ENCODE results near the gene RENBP.

RENBP gene

DNA sequence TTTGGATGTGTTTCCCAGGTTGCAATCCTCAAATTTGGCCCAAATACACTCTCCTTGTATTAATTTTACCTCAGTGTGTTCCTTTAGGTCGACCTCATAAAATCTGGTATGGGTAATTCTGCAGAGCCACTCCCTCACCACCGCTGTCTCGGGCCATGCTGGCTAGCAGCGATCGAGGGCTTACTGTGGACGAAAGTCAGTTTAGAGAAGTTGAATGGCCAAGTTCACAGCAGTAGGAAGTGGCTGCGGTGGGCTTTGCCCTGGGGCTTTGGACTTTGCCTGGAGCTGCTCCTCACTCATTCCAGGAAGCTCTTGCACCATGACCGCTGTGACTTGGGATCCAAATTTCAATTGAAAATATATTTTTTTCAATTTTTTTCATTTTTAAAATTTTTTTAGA is 47.7 kb upstream of the RENBP start:
- H3K9me2 ChIP-seq (replicated peaks; ENCODE audit: low read depth, low read length) = no peaks in the 10 kb centered on the region
- no peak overlapping the region for H2AFZ ChIP-seq (ENCODE audit: low read length)
- H3K4me2 ChIP-seq (ENCODE audit: low read depth, low read length, poor library complexity, severe bottlenecking) = no peak overlapping the region
- no peaks in the 10 kb centered on the region for H3K27me3 ChIP-seq (ENCODE audit: insufficient read depth, low read length, poor library complexity, severe bottlenecking)
- no peak overlapping the region for H3K9ac ChIP-seq (ENCODE audit: low read depth, low read length, poor library complexity, severe bottlenecking)
- TF ChIP-seq, protein P1, sequence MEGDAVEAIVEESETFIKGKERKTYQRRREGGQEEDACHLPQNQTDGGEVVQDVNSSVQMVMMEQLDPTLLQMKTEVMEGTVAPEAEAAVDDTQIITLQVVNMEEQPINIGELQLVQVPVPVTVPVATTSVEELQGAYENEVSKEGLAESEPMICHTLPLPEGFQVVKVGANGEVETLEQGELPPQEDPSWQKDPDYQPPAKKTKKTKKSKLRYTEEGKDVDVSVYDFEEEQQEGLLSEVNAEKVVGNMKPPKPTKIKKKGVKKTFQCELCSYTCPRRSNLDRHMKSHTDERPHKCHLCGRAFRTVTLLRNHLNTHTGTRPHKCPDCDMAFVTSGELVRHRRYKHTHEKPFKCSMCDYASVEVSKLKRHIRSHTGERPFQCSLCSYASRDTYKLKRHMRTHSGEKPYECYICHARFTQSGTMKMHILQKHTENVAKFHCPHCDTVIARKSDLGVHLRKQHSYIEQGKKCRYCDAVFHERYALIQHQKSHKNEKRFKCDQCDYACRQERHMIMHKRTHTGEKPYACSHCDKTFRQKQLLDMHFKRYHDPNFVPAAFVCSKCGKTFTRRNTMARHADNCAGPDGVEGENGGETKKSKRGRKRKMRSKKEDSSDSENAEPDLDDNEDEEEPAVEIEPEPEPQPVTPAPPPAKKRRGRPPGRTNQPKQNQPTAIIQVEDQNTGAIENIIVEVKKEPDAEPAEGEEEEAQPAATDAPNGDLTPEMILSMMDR (conservative IDR thresholded peaks at IDR 0.05; ENCODE audit: low read length) = no peak
- no peak for TF ChIP-seq EZH2phosphoT487 (IDR thresholded peaks at IDR 0.05; ENCODE audit: borderline replicate concordance)
- no peak overlapping the region for H3K4me3 ChIP-seq (ENCODE audit: low read length, poor library complexity, severe bottlenecking)
- no peaks in the 10 kb centered on the region for H3F3A ChIP-seq (ENCODE audit: low read depth)
- no peaks in the 10 kb centered on the region for H3K9me3 ChIP-seq (ENCODE audit: insufficient read depth, low read depth, low read length)
- no peaks in the 10 kb centered on the region for H3K36me3 ChIP-seq (ENCODE audit: insufficient read depth, low read length)
- no peaks in the 10 kb centered on the region for H4K20me1 ChIP-seq (ENCODE audit: insufficient read depth, low read length, poor library complexity, severe bottlenecking)
- H3K4me1 ChIP-seq (ENCODE audit: insufficient read depth, low read length, poor library complexity, severe bottlenecking) = peaks cover 3% of the 10 kb centered on the region
- H3K79me2 ChIP-seq (ENCODE audit: insufficient read depth, low read length) = no peaks in the 10 kb centered on the region

DNA sequence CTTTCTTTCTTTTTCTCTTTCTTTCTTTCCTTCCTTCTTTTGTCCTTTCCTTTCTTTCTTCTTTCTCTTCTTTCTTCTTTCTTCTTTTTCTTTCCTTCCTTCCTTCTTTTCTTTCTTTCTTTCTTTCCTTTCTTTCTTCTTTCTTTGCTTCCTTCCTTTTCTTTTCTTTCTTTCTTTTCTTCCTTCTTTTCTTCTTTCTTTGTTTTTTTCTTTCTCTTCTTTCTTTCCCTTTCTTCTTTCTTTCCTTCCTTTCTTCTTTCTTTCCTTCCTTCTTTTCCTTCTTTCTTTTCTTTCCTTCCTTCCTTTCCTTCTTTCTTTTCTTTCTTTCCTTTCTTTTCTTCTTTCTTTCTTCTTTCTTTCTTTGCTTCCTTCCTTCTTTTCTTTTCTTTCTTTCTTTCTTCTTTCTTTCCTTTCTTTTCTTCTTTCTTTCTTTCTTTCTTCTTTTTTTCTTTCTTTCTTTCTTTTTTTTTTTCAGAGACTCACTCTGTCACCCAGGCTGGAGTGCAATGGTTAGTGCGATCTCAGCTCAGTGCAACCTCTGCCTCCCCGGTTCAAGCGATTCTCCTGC is 46.7 kb upstream of the RENBP start:
- no peak for TF ChIP-seq EZH2phosphoT487 (IDR thresholded peaks at IDR 0.05; ENCODE audit: borderline replicate concordance)
- TF ChIP-seq, protein P1 (conservative IDR thresholded peaks at IDR 0.05; ENCODE audit: low read length) = no peak
- Histone ChIP-seq H3K4me1 (ENCODE audit: insufficient read depth, low read length, poor library complexity, severe bottlenecking) (peaks cover 3% of the 10 kb centered on the region), H3K9ac (ENCODE audit: low read depth, low read length, poor library complexity, severe bottlenecking) (no peak overlapping the region), H4K20me1 (ENCODE audit: insufficient read depth, low read length, poor library complexity, severe bottlenecking) (no peaks in the 10 kb centered on the region), H3F3A (ENCODE audit: low read depth) (no peaks in the 10 kb centered on the region), H3K4me2 (ENCODE audit: low read depth, low read length, poor library complexity, severe bottlenecking) (no peak overlapping the region), H3K9me2 (replicated peaks; ENCODE audit: low read depth, low read length) (no peaks in the 10 kb centered on the region), H2AFZ (ENCODE audit: low read length) (no peak overlapping the region), H3K4me3 (ENCODE audit: low read length, poor library complexity, severe bottlenecking) (no peak overlapping the region), H3K9me3 (ENCODE audit: insufficient read depth, low read depth, low read length) (no peaks in the 10 kb centered on the region), H3K79me2 (ENCODE audit: insufficient read depth, low read length) (no peaks in the 10 kb centered on the region), H3K36me3 (ENCODE audit: insufficient read depth, low read length) (no peaks in the 10 kb centered on the region), H3K27me3 (ENCODE audit: insufficient read depth, low read length, poor library complexity, severe bottlenecking) (no peaks in the 10 kb centered on the region)

DNA sequence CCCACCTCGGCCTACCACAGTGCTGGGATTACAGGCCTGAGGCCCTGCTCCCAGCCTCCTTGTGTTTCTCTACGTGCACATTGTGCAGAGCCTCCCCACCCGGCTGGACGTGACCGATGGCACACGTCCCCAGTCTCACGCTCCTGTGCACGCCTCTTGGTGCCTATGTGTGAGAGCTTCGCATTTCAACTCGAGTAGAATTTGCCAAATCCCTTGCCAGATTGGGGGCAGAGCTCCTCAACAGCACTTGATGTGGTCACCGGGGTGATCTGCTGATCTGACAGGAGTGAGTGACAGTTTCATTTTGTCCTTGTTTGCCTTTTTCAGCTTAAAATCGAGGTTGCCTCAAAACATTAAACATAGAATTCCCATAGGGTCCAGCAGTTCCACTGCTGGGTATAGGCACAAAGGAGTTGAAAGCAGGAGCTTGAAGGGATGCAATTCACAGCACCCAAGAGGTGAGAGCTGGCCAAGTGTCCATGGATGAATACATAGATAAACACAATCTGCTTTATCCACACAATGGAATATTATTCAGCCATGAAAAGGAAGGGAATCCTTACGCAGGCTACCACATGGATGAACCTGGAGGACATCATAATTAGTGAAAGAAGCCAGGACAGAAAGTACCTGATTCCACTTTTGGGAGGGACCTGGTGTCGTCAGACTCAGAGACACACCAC is 45.7 kb upstream of the RENBP start:
- TF ChIP-seq, protein P1 (conservative IDR thresholded peaks at IDR 0.05; ENCODE audit: low read length) = no peak
- no peak for TF ChIP-seq EZH2phosphoT487 (IDR thresholded peaks at IDR 0.05; ENCODE audit: borderline replicate concordance)
- Histone ChIP-seq H3K9me3 (ENCODE audit: insufficient read depth, low read depth, low read length) (no peaks in the 10 kb centered on the region), H4K20me1 (ENCODE audit: insufficient read depth, low read length, poor library complexity, severe bottlenecking) (no peaks in the 10 kb centered on the region), H3F3A (ENCODE audit: low read depth) (no peaks in the 10 kb centered on the region), H3K9ac (ENCODE audit: low read depth, low read length, poor library complexity, severe bottlenecking) (no peak overlapping the region), H3K27me3 (ENCODE audit: insufficient read depth, low read length, poor library complexity, severe bottlenecking) (no peaks in the 10 kb centered on the region), H3K4me1 (ENCODE audit: insufficient read depth, low read length, poor library complexity, severe bottlenecking) (peaks cover 6% of the 10 kb centered on the region), H2AFZ (ENCODE audit: low read length) (no peak overlapping the region), H3K36me3 (ENCODE audit: insufficient read depth, low read length) (no peaks in the 10 kb centered on the region), H3K4me3 (ENCODE audit: low read length, poor library complexity, severe bottlenecking) (no peak overlapping the region), H3K79me2 (ENCODE audit: insufficient read depth, low read length) (no peaks in the 10 kb centered on the region), H3K4me2 (ENCODE audit: low read depth, low read length, poor library complexity, severe bottlenecking) (no peak overlapping the region), H3K9me2 (replicated peaks; ENCODE audit: low read depth, low read length) (no peaks in the 10 kb centered on the region)
